Panc1 (cell line): ENCODE results near the gene C1S.

Experiments
- CTCF ChIP-seq: fragments of 450-650 bp; IDR thresholded peaks from 2 replicates; pipeline ENCODE4 v1.5.1; 2017; ENCODE audit warnings: mild to moderate bottlenecking
- POLR2AphosphoS5 ChIP-seq: IDR thresholded peaks from 2 replicates; pipeline ENCODE4 v1.6.1; 2012; ENCODE audit warnings: mild to moderate bottlenecking, low read depth, low read length, moderate library complexity
- REST ChIP-seq, 2 experiments: IDR thresholded peaks; 2 replicates each; pipeline ENCODE4 v1.6.1; 2011 to 2012; ENCODE audit warnings: low read depth in 2 of 2, control low read depth in 1 of 2, low read length in 1 of 2, mild to moderate bottlenecking in 1 of 2, moderate library complexity in 1 of 2; ENCODE audit not compliant: insufficient read depth in 1 of 2
- SIN3A ChIP-seq: IDR thresholded peaks from 2 replicates; pipeline ENCODE4 v1.6.1; 2012; ENCODE audit warnings: low read depth, mild to moderate bottlenecking, low read length, moderate library complexity, borderline replicate concordance; ENCODE audit not compliant: insufficient read depth

GRCh38 chr12:7061596-7061995 lies 1.1 kb downstream of the C1S start:
- no peak for TF ChIP-seq CTCF
- no peak for TF ChIP-seq SIN3A
- no peak for TF ChIP-seq REST (IDR thresholded peaks at IDR 0.05; ENCODE audit: insufficient read depth in 1 of 2, low read depth in 2 of 2, low read length in 1 of 2)
- TF ChIP-seq POLR2AphosphoS5, result no peak
